HepG2 (cell line): ENCODE results near the gene FRMD1. TPM values are rescaled to one million over a fixed set of nuclear protein-coding genes. Genes with fewer than 3 reads are reported as not detected.
A peak's percentile ranks its signal among the peaks of the same experiment; 100 is the strongest.

Experiments used
- ATAC-seq: fragments of 200-7000 bp; cut with Tn5 transposase; 3 replicates; pipeline ENCODE4 v1.9.1; 2020; ENCODE audit warnings: mild to moderate bottlenecking, moderate library complexity
- BruUV-seq: library from RNA; stranded (reverse); fragments of 400-500 nt; replicated peaks from 2 replicates; lab custom pipeline; 2021; lab: Mats Ljungman, UMichigan
- CTCF ChIA-PET: fragments of 300-600 bp; formaldehyde crosslinking; extraction: SDS; loops from one replicate; lab custom pipeline; 2021; ENCODE audit warnings: low total read pairs, inconsistent platforms, low intra/inter-chr PET ratio; lab: Yijun Ruan, JAX
- POLR2A ChIA-PET: fragments of 350-600 bp; sonication (Branson Sonifier 250); formaldehyde crosslinking; loops from one replicate; lab custom pipeline; 2020; ENCODE audit warnings: antibody characterized with exemption, inconsistent platforms; lab: Yijun Ruan, JAX
- DNase-seq: peaks from one replicate; pipeline ENCODE4 v3.0.0-alpha.2; 2015; ENCODE audit warnings: low spot score
- FAIRE-seq: peaks from 3 replicates; lab custom pipeline; 2011; peaks lifted over from hg19 to GRCh38; lab: Jason Lieb, UNC
- H2AFZ ChIP-seq: one replicate; pipeline ENCODE4 v1.6.1; 2011; ENCODE audit warnings: low read length, inconsistent platforms
- H3K27ac ChIP-seq: fragments of 300-600 bp; 3 replicates; pipeline ENCODE4 v1.8.0; 2011; ENCODE audit warnings: mixed run types, mild to moderate bottlenecking, mixed read lengths, low read length, inconsistent platforms; ENCODE audit not compliant: insufficient read depth; ENCODE audit errors: extremely low read length
- H3K27me3 ChIP-seq, 2 experiments: fragments of 200-600 bp in 1 of 2; 2 replicates in 1 of 2; 3 replicates in 1 of 2; pipeline versions ENCODE4 v1.6.0 to v1.8.0; 2011; ENCODE audit warnings: low read length in 2 of 2, mild to moderate bottlenecking in 2 of 2, moderate library complexity in 2 of 2, inconsistent platforms in 1 of 2; ENCODE audit not compliant: insufficient read depth in 2 of 2, control insufficient read depth in 1 of 2
- H3K36me3 ChIP-seq, 2 experiments: fragments of 200-600 bp in 1 of 2; replicated peaks in 1 of 2; 2 replicates in 1 of 2; 3 replicates in 1 of 2; pipeline versions ENCODE4 v1.5.1 to v1.8.0; 2011; ENCODE audit warnings: low read length in 2 of 2, inconsistent platforms in 1 of 2; ENCODE audit not compliant: insufficient read depth in 2 of 2, control insufficient read depth in 1 of 2
- H3K4me1 ChIP-seq: 2 replicates; pipeline ENCODE4 v1.5.1; 2012; ENCODE audit warnings: low read length, inconsistent platforms; ENCODE audit not compliant: insufficient read depth
- H3K4me2 ChIP-seq: 2 replicates; pipeline ENCODE4 v1.6.0; 2011; ENCODE audit warnings: low read depth, low read length, inconsistent platforms
- H3K4me3 ChIP-seq, 3 experiments: fragments of 200-600 bp in 1 of 3; sonication (generic), shearing (Covaris generic) in 1 of 3; replicated peaks in 1 of 3; 2 replicates each; pipeline ENCODE4 v1.5.1; 2011 to 2016; ENCODE audit warnings: low read length in 3 of 3, inconsistent platforms in 2 of 3, low read depth in 2 of 3, mild to moderate bottlenecking in 2 of 3, control low read depth in 1 of 3, mixed read lengths in 1 of 3; ENCODE audit not compliant: insufficient read depth in 1 of 3
- H3K79me2 ChIP-seq: one replicate; pipeline ENCODE4 v1.6.1; 2011; ENCODE audit warnings: low read length, inconsistent platforms; ENCODE audit not compliant: insufficient read depth
- H3K9ac ChIP-seq: 2 replicates; pipeline ENCODE4 v1.6.0; 2011; ENCODE audit warnings: mild to moderate bottlenecking, low read depth, low read length, inconsistent platforms; ENCODE audit not compliant: insufficient read depth
- H3K9me3 ChIP-seq: 2 replicates; pipeline ENCODE4 v1.5.1; 2012; ENCODE audit warnings: mild to moderate bottlenecking, low read length
- H4K20me1 ChIP-seq: 2 replicates; pipeline ENCODE4 v1.6.0; 2011; ENCODE audit warnings: inconsistent platforms, mild to moderate bottlenecking, low read length, moderate library complexity; ENCODE audit not compliant: insufficient read depth
- GABPB1 ChIP-seq: IDR thresholded peaks from 2 replicates; pipeline ENCODE4 v1.6.1; 2016; ENCODE audit warnings: mild to moderate bottlenecking, missing genetic modification reagents, moderate library complexity, missing compliant biosample characterization
- RAD21 ChIP-seq: fragments of 450-650 bp; formaldehyde crosslinking; IDR thresholded peaks from 2 replicates; pipeline ENCODE4 v1.5.0; 2020; ENCODE audit warnings: mild to moderate bottlenecking
- SPEN ChIP-seq: sonication (generic); formaldehyde crosslinking; IDR thresholded peaks from 2 replicates; pipeline ENCODE4 v1.5.1; 2020; ENCODE audit warnings: low read depth, mild to moderate bottlenecking, missing genetic modification reagents
- SRSF4 ChIP-seq: fragments of 200-400 bp; formaldehyde crosslinking; IDR thresholded peaks from one replicate; pipeline ENCODE4 v1.6.1; 2018; ENCODE audit warnings: mild to moderate bottlenecking, low read depth, low read length, moderate library complexity; ENCODE audit not compliant: poor library complexity, severe bottlenecking
- XRCC5 ChIP-seq: fragments of 200-400 bp; formaldehyde crosslinking; optimal IDR thresholded peaks from 2 replicates; pipeline ENCODE3; 2017; ENCODE audit warnings: mild to moderate bottlenecking, low read length
- ZFY ChIP-seq: sonication (generic); formaldehyde crosslinking; IDR thresholded peaks from 2 replicates; pipeline ENCODE4 v1.4.0; 2020; ENCODE audit warnings: missing genetic modification reagents
- ZNF558 ChIP-seq: sonication (generic); formaldehyde crosslinking; IDR thresholded peaks from 2 replicates; pipeline ENCODE4 v1.9.0; 2022; ENCODE audit warnings: mild to moderate bottlenecking, missing genetic modification reagents, borderline replicate concordance
- ZNF788 ChIP-seq: sonication (generic); formaldehyde crosslinking; IDR thresholded peaks from 2 replicates; pipeline ENCODE4 v1.5.0; 2020; ENCODE audit warnings: mild to moderate bottlenecking, missing genetic modification reagents, borderline replicate concordance
- ZNF790 ChIP-seq: sonication (generic); formaldehyde crosslinking; IDR thresholded peaks from 2 replicates; pipeline ENCODE4 v1.8.0; 2022; ENCODE audit warnings: missing genetic modification reagents, mild to moderate bottlenecking, borderline replicate concordance
- WGBS: methylation state at CpG from one replicate; pipeline ENCODE4 v1.1.6; 2017; ENCODE audit warnings: low lambda C conversion rate; 5-methylcytosine and 5-hydroxymethylcytosine counted together
- in situ Hi-C: cut with HindIII; loops from 2 replicates; pipeline ENCODE4 v1.10.0; 2017; ENCODE audit warnings: low pct_unique_long_range_greater_than_20kb; ENCODE audit not compliant: extremely low pct_ligation_motif_present
- intact Hi-C: fragments of 100-400 bp; cut with micrococcal nuclease; formaldehyde crosslinking; loops from one replicate; pipeline ENCODE4 v1.10.0; 2022; ENCODE audit not compliant: unreplicated experiment
- polyA plus RNA-seq, 8 experiments: library from polyadenylated mRNA; depleted of rRNA in 3 of 8; stranded (reverse) in 7 of 8; unstranded in 1 of 8; fragments of >200 nt; fragmentation: Illumina TruSeq in 4 of 8; extraction: Trizol in 4 of 8; gene quantifications; 2 replicates each; pipeline versions ENCODE4 v1.2.1 to v1.2.3, GENCODE V29; 2011 to 2016; ENCODE audit warnings: low read depth in 4 of 8, missing spikeins in 1 of 8, mixed read lengths in 1 of 8; ENCODE audit not compliant: insufficient read depth in 1 of 8
- total RNA-seq, 5 experiments: library from RNA; depleted of rRNA; stranded (reverse); fragments of >200 nt; fragmentation: Illumina TruSeq; extraction: Trizol; gene quantifications; 2 replicates each; pipeline ENCODE4 v1.2.3, GENCODE V29; 2016; ENCODE audit warnings: low read depth in 1 of 5
- TF ChIP-seq, protein P1 (sequence below): sonication (generic); formaldehyde crosslinking; IDR thresholded peaks from 2 replicates; pipeline ENCODE4 v1.9.0; 2022; ENCODE audit warnings: missing genetic modification reagents, mild to moderate bottlenecking, borderline replicate concordance
- TF ChIP-seq, protein P2 (sequence below): sonication (generic); formaldehyde crosslinking; IDR thresholded peaks from 2 replicates; pipeline ENCODE4 v1.5.1; 2020; ENCODE audit warnings: mild to moderate bottlenecking, missing genetic modification reagents, moderate library complexity
- TF ChIP-seq, protein P3 (sequence below): sonication (generic); formaldehyde crosslinking; IDR thresholded peaks from 2 replicates; pipeline ENCODE4 v1.4.0; 2020; ENCODE audit warnings: mild to moderate bottlenecking, missing genetic modification reagents
- TF ChIP-seq, protein P4 (sequence below): IDR thresholded peaks from 2 replicates; pipeline ENCODE4 v1.6.1; 2018; ENCODE audit warnings: missing genetic modification reagents, mild to moderate bottlenecking, missing compliant biosample characterization

Gene FRMD1
- total and polyA plus RNA-seq, 2 of the 13 experiments (the other 11 are each of a cell fraction or from before 2014, with no cell fraction given) = 0.01 TPM; not detected in 1

DNA sequence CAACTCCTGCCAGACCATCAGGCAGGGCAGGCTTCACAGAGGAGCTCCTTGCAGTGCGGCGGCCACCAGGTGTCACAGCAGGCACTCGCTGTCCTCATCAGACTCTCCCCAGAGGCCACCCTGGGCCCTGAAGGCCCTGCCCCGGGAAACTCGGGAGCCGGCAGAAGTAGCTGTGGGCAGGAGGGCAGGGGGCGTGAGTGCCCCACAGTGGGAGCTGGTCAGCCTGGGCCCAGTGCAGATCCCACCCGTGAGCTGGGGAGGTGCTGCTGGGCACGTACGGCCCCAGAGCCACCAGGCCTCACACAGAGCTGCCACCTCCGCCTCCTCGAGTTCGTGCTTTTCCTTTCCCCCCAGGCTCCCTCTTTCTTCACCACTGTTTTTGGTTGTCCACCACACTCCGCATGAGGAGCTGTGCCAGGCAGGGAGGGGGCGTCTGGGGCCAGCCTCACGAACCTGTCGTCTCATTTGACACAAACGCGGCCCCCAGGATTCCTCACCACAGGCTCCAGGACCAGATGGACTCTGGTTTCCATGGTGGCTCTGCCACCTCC, 33.8 kb downstream of the FRMD1 start:
- DNase-seq (peak; percentile 34), FAIRE-seq (peak; percentile 74), ATAC-seq (peak; percentile 98)
- H3K9ac ChIP-seq = peak overlapping the region; percentile 40
- H3K4me3 ChIP-seq = peak overlapping the region in 1 of 3 experiments; percentile 68; a peak in 2 of 6 replicates
- POLR2A ChIA-PET = no interaction called here
- no peak overlapping the region for H3K27ac ChIP-seq
- H4K20me1 ChIP-seq = no peaks in the 10 kb centered on the region
- no peaks in the 10 kb centered on the region for H3K79me2 ChIP-seq
- H3K4me1 ChIP-seq = 0 out of 2 replicates have a peak, but pooled peaks cover 7% of the 10 kb centered on the region
- peak overlapping the region; percentile 59 for H3K4me2 ChIP-seq
- no peaks in the 10 kb centered on the region for H3K36me3 ChIP-seq
- in situ Hi-C loops = no loop called here
- 33% methylated on average over 16 of the region's 19 CpGs for WGBS
- H2AFZ ChIP-seq = no peak overlapping the region
- peaks cover 12 to 71% of the 10 kb centered on the region in 2 experiments for H3K27me3 ChIP-seq
- CTCF ChIA-PET = interaction anchor here (0.9 to 1.1 kb wide), 2 partner anchors 72 to 311 kb away, joined by 3 to 4 read pairs; no protein-coding TSS in a partner anchor
- intact Hi-C loops = no loop called here
- no peaks in the 10 kb centered on the region for H3K9me3 ChIP-seq
- BruUV-seq = no TSS peak
- TF ChIP-seq SRSF4 (no peak), XRCC5 (peak; percentile 58), RAD21 (CRISPR knock-in tag) (peak; percentile 69), SPEN (CRISPR knock-in tag) (0 out of 2 replicates have a peak, but pooled peaks have one; percentile 38), ZNF558 (0 out of 2 replicates have a peak, but pooled peaks have one; percentile 36), GABPB1 (CRISPR knock-in tag) (peak; percentile 40; the same call in 1 of the 2 replicates), ZNF788 (CRISPR knock-in tag) (peak; percentile 37; the same call in 1 of the 2 replicates), ZNF790 (no peak), ZFY (peak; percentile 48; the same call in 1 of the 2 replicates)
- TF ChIP-seq, protein P1, sequence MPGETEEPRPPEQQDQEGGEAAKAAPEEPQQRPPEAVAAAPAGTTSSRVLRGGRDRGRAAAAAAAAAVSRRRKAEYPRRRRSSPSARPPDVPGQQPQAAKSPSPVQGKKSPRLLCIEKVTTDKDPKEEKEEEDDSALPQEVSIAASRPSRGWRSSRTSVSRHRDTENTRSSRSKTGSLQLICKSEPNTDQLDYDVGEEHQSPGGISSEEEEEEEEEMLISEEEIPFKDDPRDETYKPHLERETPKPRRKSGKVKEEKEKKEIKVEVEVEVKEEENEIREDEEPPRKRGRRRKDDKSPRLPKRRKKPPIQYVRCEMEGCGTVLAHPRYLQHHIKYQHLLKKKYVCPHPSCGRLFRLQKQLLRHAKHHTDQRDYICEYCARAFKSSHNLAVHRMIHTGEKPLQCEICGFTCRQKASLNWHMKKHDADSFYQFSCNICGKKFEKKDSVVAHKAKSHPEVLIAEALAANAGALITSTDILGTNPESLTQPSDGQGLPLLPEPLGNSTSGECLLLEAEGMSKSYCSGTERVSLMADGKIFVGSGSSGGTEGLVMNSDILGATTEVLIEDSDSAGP (CRISPR knock-in tag) = peak; percentile 39; the same call in 1 of the 2 replicates
- TF ChIP-seq, protein P2, sequence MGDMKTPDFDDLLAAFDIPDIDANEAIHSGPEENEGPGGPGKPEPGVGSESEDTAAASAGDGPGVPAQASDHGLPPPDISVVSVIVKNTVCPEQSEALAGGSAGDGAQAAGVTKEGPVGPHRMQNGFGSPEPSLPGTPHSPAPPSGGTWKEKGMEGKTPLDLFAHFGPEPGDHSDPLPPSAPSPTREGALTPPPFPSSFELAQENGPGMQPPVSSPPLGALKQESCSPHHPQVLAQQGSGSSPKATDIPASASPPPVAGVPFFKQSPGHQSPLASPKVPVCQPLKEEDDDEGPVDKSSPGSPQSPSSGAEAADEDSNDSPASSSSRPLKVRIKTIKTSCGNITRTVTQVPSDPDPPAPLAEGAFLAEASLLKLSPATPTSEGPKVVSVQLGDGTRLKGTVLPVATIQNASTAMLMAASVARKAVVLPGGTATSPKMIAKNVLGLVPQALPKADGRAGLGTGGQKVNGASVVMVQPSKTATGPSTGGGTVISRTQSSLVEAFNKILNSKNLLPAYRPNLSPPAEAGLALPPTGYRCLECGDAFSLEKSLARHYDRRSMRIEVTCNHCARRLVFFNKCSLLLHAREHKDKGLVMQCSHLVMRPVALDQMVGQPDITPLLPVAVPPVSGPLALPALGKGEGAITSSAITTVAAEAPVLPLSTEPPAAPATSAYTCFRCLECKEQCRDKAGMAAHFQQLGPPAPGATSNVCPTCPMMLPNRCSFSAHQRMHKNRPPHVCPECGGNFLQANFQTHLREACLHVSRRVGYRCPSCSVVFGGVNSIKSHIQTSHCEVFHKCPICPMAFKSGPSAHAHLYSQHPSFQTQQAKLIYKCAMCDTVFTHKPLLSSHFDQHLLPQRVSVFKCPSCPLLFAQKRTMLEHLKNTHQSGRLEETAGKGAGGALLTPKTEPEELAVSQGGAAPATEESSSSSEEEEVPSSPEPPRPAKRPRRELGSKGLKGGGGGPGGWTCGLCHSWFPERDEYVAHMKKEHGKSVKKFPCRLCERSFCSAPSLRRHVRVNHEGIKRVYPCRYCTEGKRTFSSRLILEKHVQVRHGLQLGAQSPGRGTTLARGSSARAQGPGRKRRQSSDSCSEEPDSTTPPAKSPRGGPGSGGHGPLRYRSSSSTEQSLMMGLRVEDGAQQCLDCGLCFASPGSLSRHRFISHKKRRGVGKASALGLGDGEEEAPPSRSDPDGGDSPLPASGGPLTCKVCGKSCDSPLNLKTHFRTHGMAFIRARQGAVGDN (CRISPR knock-in tag) = peak; percentile 73
- TF ChIP-seq, protein P3, sequence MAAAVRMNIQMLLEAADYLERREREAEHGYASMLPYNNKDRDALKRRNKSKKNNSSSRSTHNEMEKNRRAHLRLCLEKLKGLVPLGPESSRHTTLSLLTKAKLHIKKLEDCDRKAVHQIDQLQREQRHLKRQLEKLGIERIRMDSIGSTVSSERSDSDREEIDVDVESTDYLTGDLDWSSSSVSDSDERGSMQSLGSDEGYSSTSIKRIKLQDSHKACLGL (CRISPR knock-in tag) = peak; percentile 36; the same call in 1 of the 2 replicates
- TF ChIP-seq, protein P4, sequence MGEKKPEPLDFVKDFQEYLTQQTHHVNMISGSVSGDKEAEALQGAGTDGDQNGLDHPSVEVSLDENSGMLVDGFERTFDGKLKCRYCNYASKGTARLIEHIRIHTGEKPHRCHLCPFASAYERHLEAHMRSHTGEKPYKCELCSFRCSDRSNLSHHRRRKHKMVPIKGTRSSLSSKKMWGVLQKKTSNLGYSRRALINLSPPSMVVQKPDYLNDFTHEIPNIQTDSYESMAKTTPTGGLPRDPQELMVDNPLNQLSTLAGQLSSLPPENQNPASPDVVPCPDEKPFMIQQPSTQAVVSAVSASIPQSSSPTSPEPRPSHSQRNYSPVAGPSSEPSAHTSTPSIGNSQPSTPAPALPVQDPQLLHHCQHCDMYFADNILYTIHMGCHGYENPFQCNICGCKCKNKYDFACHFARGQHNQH (CRISPR knock-in tag) = peak; percentile 36; the same call in 1 of the 2 replicates
